OCI-LY3 (cell line): ENCODE measurements around the gene RNGTT.

Experiments used
- H2AFZ ChIP-seq: fragments of 200-600, 300-600 bp; shearing (Covaris generic); 2 replicates; pipeline ENCODE4 v1.6.0; 2014; ENCODE audit warnings: antibody characterized with exemption, low read depth, low read length
- H3K27ac ChIP-seq: fragments of 200-600, 300-600 bp; sonication (generic); 2 replicates; pipeline ENCODE4 v1.5.1; 2014; ENCODE audit warnings: mild to moderate bottlenecking, low read length, moderate library complexity, mixed read lengths
- H3K27me3 ChIP-seq: fragments of 200-600, 300-600 bp; sonication (generic); 2 replicates; pipeline ENCODE4 v1.6.1; 2014; ENCODE audit warnings: low read depth, low read length, mixed read lengths
- H3K36me3 ChIP-seq: fragments of 200-600, 300-600 bp; sonication (generic); replicated peaks from 2 replicates; pipeline ENCODE3; 2014; ENCODE audit warnings: low read depth, low read length, mixed read lengths
- H3K4me1 ChIP-seq: fragments of 300-600, 200-600 bp; sonication (generic); 2 replicates; pipeline ENCODE4 v1.6.1; 2014; ENCODE audit warnings: low read length, mixed read lengths
- H3K4me2 ChIP-seq: fragments of 200-600, 300-600 bp; sonication (generic); 2 replicates; pipeline ENCODE4 v1.6.1; 2014; ENCODE audit warnings: low read length, mixed read lengths
- H3K4me3 ChIP-seq: fragments of 300-600, 200-600 bp; sonication (generic); 2 replicates; pipeline ENCODE4 v1.5.1; 2014; ENCODE audit warnings: antibody characterized with exemption, mild to moderate bottlenecking, low read length, moderate library complexity
- H3K79me2 ChIP-seq: fragments of 300-600, 200-600 bp; shearing (Covaris generic); 2 replicates; pipeline ENCODE4 v1.6.1; 2014; ENCODE audit warnings: mild to moderate bottlenecking, low read length, mixed read lengths
- H3K9ac ChIP-seq: fragments of 300-600, 200-600 bp; shearing (Covaris generic); 2 replicates; pipeline ENCODE4 v1.6.0; 2014; ENCODE audit warnings: mild to moderate bottlenecking, low read length, moderate library complexity
- H3K9me3 ChIP-seq: fragments of 200-600, 300-600 bp; shearing (Covaris generic); 2 replicates; pipeline ENCODE4 v1.6.1; 2014; ENCODE audit warnings: low read length, mixed read lengths; ENCODE audit not compliant: insufficient read depth
- H4K20me1 ChIP-seq: fragments of 200-600, 300-600 bp; sonication (generic); 2 replicates; pipeline ENCODE4 v1.6.1; 2016; ENCODE audit warnings: low read length, mixed read lengths; ENCODE audit not compliant: insufficient read depth
- CTCF ChIP-seq: fragments of 200-600, 300-600 bp; sonication (generic); IDR thresholded peaks from 2 replicates; pipeline ENCODE4 v1.5.1; 2014; ENCODE audit warnings: antibody characterized with exemption, low read length, low read depth
- EZH2phosphoT487 ChIP-seq: fragments of 200-600 bp; shearing (Covaris generic); IDR thresholded peaks from 2 replicates; pipeline ENCODE4 v1.6.1; 2018; ENCODE audit warnings: antibody characterized with exemption, mixed run types, low read depth

The RNGTT gene

GRCh38 chr6:88963139-88964090 lies at the start of gene RNGTT:
Gene RNGTT (minus strand): TSS chr6:88963618. CDS start chr6:88963409, 209 bp downstream.
- Histone ChIP-seq H3K27ac (peak within 1 kb of the TSS; percentile 33), H2AFZ (peak within 1 kb of the TSS; percentile 76), H3K4me2 (peak within 1 kb of the TSS; percentile 77), H3K27me3 (no peaks in the 10 kb centered on the region), H3K9ac (peak within 1 kb of the TSS; percentile 94), H3K36me3 (no peaks in the 10 kb centered on the region), H4K20me1 (peaks cover 3% of the 10 kb centered on the region; the same call in 1 of the 2 replicates), H3K79me2 (peaks cover 45% of the 10 kb centered on the region), H3K4me3 (peak within 1 kb of the TSS; percentile 79), H3K4me1 (peaks cover 3% of the 10 kb centered on the region; the same call in 1 of the 2 replicates), H3K9me3 (no peaks in the 10 kb centered on the region)
- TF ChIP-seq EZH2phosphoT487 (no peak), CTCF (no peak)

- no peaks in the 10 kb centered on the region for H4K20me1 ChIP-seq
- no peaks in the 10 kb centered on the region for H3K27me3 ChIP-seq
- no peak overlapping the region for H2AFZ ChIP-seq
- TF ChIP-seq CTCF (no peak), EZH2phosphoT487 (no peak)
- no peak overlapping the region for H3K4me2 ChIP-seq
- no peaks in the 10 kb centered on the region for H3K9me3 ChIP-seq
- no peaks in the 10 kb centered on the region for H3K4me1 ChIP-seq
- no peaks in the 10 kb centered on the region for H3K36me3 ChIP-seq
- H3K9ac ChIP-seq: no peak overlapping the region
- no peak overlapping the region for H3K4me3 ChIP-seq
- no peak overlapping the region for H3K27ac ChIP-seq
- no peaks in the 10 kb centered on the region for H3K79me2 ChIP-seq
Measured at GRCh38 chr6:89011436-89011835, 48.0 kb upstream of the RNGTT start.

- Histone ChIP-seq H4K20me1 (no peaks in the 10 kb centered on the region), H3K4me2 (no peak overlapping the region), H3K9ac (no peak overlapping the region), H3K27ac (no peak overlapping the region), H2AFZ (no peak overlapping the region), H3K79me2 (no peaks in the 10 kb centered on the region), H3K4me1 (no peaks in the 10 kb centered on the region), H3K9me3 (no peaks in the 10 kb centered on the region), H3K27me3 (no peaks in the 10 kb centered on the region), H3K4me3 (no peak overlapping the region), H3K36me3 (no peaks in the 10 kb centered on the region)
- TF ChIP-seq EZH2phosphoT487 (no peak), CTCF (no peak)
Measured at GRCh38 chr6:89010825-89011224, 47.4 kb upstream of the RNGTT start.

GRCh38 chr6:89009624-89010059 lies 46.2 kb upstream of the RNGTT start:
- H3K27ac ChIP-seq: no peak overlapping the region
- H3K4me3 ChIP-seq: no peak overlapping the region
- TF ChIP-seq EZH2phosphoT487: no peak
- TF ChIP-seq CTCF: no peak
- no peaks in the 10 kb centered on the region for H3K36me3 ChIP-seq
- H3K4me1 ChIP-seq: no peaks in the 10 kb centered on the region
- no peaks in the 10 kb centered on the region for H4K20me1 ChIP-seq
- H3K27me3 ChIP-seq: no peaks in the 10 kb centered on the region
- H3K9me3 ChIP-seq: no peaks in the 10 kb centered on the region
- no peak overlapping the region for H3K4me2 ChIP-seq
- no peaks in the 10 kb centered on the region for H3K79me2 ChIP-seq
- H3K9ac ChIP-seq: no peak overlapping the region
- H2AFZ ChIP-seq: no peak overlapping the region
